Breast epithelium (tissue), 4 donors: ENCODE data around the gene ANKS1B. TPM values are rescaled to one million over a fixed set of nuclear protein-coding genes. Genes with fewer than 3 reads are reported as not detected.

Source experiments
- DNase-seq, 2 donors: peaks; one replicate each; pipeline ENCODE4 v3.0.0-alpha.2; 2019; ENCODE audit warnings: low spot score in 2 of 2
- H3K27ac ChIP-seq, 2 donors: fragments of 200-600 bp; sonication (generic) in 1 of 2; one replicate each; pipeline ENCODE4 v1.5.1; 2016 to 2019; ENCODE audit warnings: mild to moderate bottlenecking in 1 of 2
- H3K27me3 ChIP-seq, 2 donors: fragments of 200-600 bp; sonication (generic) in 1 of 2; one replicate each; pipeline versions ENCODE4 v1.5.1 to v1.6.0; 2017 to 2019; ENCODE audit warnings: control low read depth in 1 of 2, mild to moderate bottlenecking in 1 of 2
- H3K36me3 ChIP-seq: fragments of 200-600 bp; one replicate; pipeline ENCODE4 v1.5.1; 2019
- H3K4me1 ChIP-seq, 2 donors: fragments of 200-600 bp; sonication (generic); one replicate each; pipeline ENCODE4 v1.5.1; 2016 to 2019; ENCODE audit warnings: control low read depth in 1 of 2
- H3K4me3 ChIP-seq, 3 donors: fragments of 200-600 bp; sonication (generic); 1 replicate in 2 of 3; 2 replicates in 1 of 3; pipeline ENCODE4 v1.5.1; 2016 to 2019; ENCODE audit warnings: mild to moderate bottlenecking in 3 of 3, moderate library complexity in 2 of 3
- H3K9me3 ChIP-seq, 2 donors: fragments of 200-600 bp; sonication (generic) in 1 of 2; one replicate each; pipeline ENCODE4 v1.5.1; 2016 to 2019; ENCODE audit warnings: control low read depth in 1 of 2
- POLR2A ChIP-seq: fragments of 450-650 bp; IDR thresholded peaks from one replicate; pipeline ENCODE4 v1.6.1; 2016; ENCODE audit warnings: antibody characterized with exemption, mild to moderate bottlenecking, moderate library complexity
- POLR2AphosphoS5 ChIP-seq, 3 donors: sonication (generic); formaldehyde crosslinking; IDR thresholded peaks; one replicate each; pipeline ENCODE4 v1.6.1; 2017; ENCODE audit warnings: antibody characterized with exemption in 3 of 3
- intact Hi-C: fragments of 100-400 bp; cut with DNase I; formaldehyde crosslinking; loops from one replicate; pipeline ENCODE4 v1.15.1; 2023; ENCODE audit warnings: low total_unique reads
- total RNA-seq, 3 donors: library from RNA; depleted of rRNA; stranded (reverse); fragments of >200 nt; gene quantifications; one replicate each; pipeline ENCODE4 v1.1.0, GENCODE V29; 2016
- TF ChIP-seq, protein P1 (sequence below), 3 donors: fragments of 450-650 bp; IDR thresholded peaks; one replicate each; pipeline ENCODE4 v1.5.1; 2016 to 2017; ENCODE audit warnings: antibody characterized with exemption in 3 of 3, mild to moderate bottlenecking in 3 of 3, moderate library complexity in 3 of 3

ANKS1B gene
- total RNA-seq, 3 donors from 2014 or later: 16.6 to 115 (median 32.4) TPM

DNA sequence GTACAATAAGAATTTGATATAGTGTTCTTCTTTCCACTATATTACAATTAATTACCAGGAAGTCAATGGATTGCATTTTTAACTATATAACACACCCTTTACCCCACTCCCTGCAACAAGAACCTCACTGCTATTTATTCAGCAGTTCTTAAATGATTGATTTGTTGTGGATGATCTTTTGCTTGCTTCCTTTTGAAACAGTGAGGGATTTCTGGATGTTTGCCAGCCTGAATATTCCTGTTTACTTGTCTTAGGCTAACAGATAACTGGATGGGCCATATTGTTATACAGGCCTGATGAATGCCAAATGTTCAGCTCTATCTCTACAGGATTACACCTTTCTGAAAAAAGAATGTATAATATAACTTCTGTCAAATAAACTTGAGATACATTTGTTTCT, 842.1 kb downstream of the ANKS1B start:
- intact Hi-C loops: no loop called here
- DNase-seq: no peak
- H3K27ac ChIP-seq: no peak overlapping the region
- H3K9me3 ChIP-seq: no peaks in the 10 kb centered on the region
- no peaks in the 10 kb centered on the region for H3K27me3 ChIP-seq
- no peaks in the 10 kb centered on the region for H3K4me1 ChIP-seq
- H3K36me3 ChIP-seq: no peaks in the 10 kb centered on the region
- no peak overlapping the region for H3K4me3 ChIP-seq
- TF ChIP-seq POLR2A (no peak), POLR2AphosphoS5 (IDR thresholded peaks at IDR 0.05) (no peak)
- TF ChIP-seq, protein P1, sequence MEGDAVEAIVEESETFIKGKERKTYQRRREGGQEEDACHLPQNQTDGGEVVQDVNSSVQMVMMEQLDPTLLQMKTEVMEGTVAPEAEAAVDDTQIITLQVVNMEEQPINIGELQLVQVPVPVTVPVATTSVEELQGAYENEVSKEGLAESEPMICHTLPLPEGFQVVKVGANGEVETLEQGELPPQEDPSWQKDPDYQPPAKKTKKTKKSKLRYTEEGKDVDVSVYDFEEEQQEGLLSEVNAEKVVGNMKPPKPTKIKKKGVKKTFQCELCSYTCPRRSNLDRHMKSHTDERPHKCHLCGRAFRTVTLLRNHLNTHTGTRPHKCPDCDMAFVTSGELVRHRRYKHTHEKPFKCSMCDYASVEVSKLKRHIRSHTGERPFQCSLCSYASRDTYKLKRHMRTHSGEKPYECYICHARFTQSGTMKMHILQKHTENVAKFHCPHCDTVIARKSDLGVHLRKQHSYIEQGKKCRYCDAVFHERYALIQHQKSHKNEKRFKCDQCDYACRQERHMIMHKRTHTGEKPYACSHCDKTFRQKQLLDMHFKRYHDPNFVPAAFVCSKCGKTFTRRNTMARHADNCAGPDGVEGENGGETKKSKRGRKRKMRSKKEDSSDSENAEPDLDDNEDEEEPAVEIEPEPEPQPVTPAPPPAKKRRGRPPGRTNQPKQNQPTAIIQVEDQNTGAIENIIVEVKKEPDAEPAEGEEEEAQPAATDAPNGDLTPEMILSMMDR (IDR thresholded peaks at IDR 0.05): no peak

DNA sequence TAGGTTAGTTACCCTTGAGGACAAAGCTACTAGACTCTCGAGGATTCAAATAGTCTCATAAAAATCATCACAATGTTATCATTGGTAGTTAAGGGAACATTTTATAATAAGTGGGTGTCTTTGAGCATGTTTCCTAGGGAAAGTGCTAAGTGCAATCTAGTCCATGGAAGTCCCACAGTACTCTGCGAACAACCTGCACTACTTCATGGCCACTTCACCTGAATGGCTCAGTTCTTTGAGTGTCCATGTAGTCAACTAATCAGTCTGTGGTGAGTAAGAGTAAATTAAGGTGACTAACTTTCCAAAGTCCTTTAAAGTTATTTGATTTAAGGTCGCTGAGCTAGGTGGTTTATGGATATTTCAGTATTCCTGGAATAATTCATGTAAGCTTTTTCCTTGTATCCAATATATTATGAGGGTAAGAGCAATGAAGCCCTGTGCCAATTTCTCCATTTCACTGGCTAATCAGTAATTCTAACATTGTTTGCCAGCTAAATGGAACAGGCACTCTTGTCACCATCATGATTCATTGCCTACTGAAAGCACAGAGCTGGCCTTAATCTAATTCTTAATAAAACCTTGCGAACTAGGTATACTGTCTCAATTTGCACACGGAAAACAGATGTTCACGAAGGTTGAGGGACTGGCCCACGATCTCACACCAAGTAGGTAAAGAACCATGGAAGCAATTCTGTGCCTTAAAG, 844.6 kb downstream of the ANKS1B start:
- Histone ChIP-seq H3K27me3 (no peaks in the 10 kb centered on the region), H3K4me1 (no peaks in the 10 kb centered on the region), H3K9me3 (no peaks in the 10 kb centered on the region), H3K4me3 (no peak overlapping the region), H3K36me3 (no peaks in the 10 kb centered on the region), H3K27ac (no peak overlapping the region)
- DNase-seq: no peak
- intact Hi-C loops: no loop called here
- TF ChIP-seq POLR2AphosphoS5 (IDR thresholded peaks at IDR 0.05): no peak
- TF ChIP-seq POLR2A: no peak
- TF ChIP-seq, protein P1 (IDR thresholded peaks at IDR 0.05): no peak

GRCh38 chr12:99138393-99138792, 846.3 kb downstream of the ANKS1B start:
- Histone ChIP-seq H3K27ac (no peak overlapping the region), H3K9me3 (no peaks in the 10 kb centered on the region), H3K4me3 (no peak overlapping the region), H3K27me3 (no peaks in the 10 kb centered on the region), H3K4me1 (no peaks in the 10 kb centered on the region), H3K36me3 (no peaks in the 10 kb centered on the region)
- TF ChIP-seq POLR2AphosphoS5 (IDR thresholded peaks at IDR 0.05) (no peak), POLR2A (no peak)
- TF ChIP-seq, protein P1 (IDR thresholded peaks at IDR 0.05): no peak
- DNase-seq: no peak
- intact Hi-C loops: no loop called here

DNA sequence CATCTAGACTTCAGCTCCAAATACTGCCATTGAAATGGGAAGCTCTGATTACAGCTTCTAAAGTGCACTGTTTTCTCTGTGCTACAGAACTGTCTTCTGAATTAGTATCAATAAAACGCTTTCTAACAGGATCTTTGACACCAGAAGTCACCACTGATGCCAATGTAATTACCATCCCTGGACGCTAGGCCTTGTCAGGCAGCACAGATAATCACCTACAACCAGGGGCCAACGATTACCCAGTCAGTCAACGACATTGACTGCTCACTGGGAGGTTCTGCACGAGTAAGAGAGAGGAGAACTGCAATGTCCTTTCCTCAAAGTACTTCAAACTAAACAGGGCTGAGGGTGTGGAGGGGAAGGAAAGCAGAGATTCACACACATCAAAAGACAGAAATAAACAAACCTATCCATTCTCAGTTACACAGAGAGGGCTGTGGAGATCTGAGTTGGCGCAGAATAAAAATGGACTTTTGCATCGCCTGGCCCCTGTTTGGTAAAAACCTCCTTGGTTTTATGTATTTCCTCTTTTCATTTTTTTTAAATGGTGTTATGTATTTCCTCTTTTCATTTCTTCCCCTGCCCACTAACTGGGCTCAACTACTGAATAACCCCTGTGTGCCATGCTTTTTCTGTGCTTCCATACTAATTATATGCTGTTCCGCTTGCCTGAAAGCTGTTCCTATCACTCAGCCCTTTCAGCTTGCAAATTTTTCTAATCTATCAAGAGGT, 847.4 kb downstream of the ANKS1B start:
- Histone ChIP-seq H3K36me3 (no peaks in the 10 kb centered on the region), H3K4me1 (no peaks in the 10 kb centered on the region), H3K4me3 (no peak overlapping the region), H3K9me3 (no peaks in the 10 kb centered on the region), H3K27ac (no peak overlapping the region), H3K27me3 (no peaks in the 10 kb centered on the region)
- intact Hi-C loops: no loop called here
- TF ChIP-seq POLR2A (no peak), POLR2AphosphoS5 (IDR thresholded peaks at IDR 0.05) (no peak)
- TF ChIP-seq, protein P1 (IDR thresholded peaks at IDR 0.05): no peak
- no peak for DNase-seq

GRCh38 chr12:99136516-99136915, 848.2 kb downstream of the ANKS1B start:
- H3K27me3 ChIP-seq: no peaks in the 10 kb centered on the region
- TF ChIP-seq, protein P1 (IDR thresholded peaks at IDR 0.05): no peak
- TF ChIP-seq POLR2A: no peak
- TF ChIP-seq POLR2AphosphoS5 (IDR thresholded peaks at IDR 0.05): no peak
- no peak for DNase-seq

More at GRCh38 chr12:99136516-99136915, 848.2 kb downstream of the ANKS1B start:
- no peaks in the 10 kb centered on the region for H3K36me3 ChIP-seq
- no peak overlapping the region for H3K4me3 ChIP-seq
- H3K27ac ChIP-seq: no peak overlapping the region
- no peaks in the 10 kb centered on the region for H3K9me3 ChIP-seq
- intact Hi-C loops: no loop called here
- no peaks in the 10 kb centered on the region for H3K4me1 ChIP-seq
